Transverse colon (tissue), 4 donors: ENCODE data around the gene CASP8. TPM values are rescaled to one million over a fixed set of nuclear protein-coding genes. Genes with fewer than 3 reads are reported as not detected.
A peak's percentile ranks its signal among the peaks of the same experiment; 100 is the strongest.

Source experiments
- DNase-seq: peaks from one replicate; pipeline ENCODE4 v3.0.0-alpha.2; 2019
- H3K27ac ChIP-seq, 4 donors: fragments of 200-600 bp; sonication (generic); 2 replicates each; pipeline ENCODE4 v1.5.1; 2016 to 2018; ENCODE audit warnings: inconsistent platforms in 4 of 4
- H3K27me3 ChIP-seq: fragments of 200-600 bp; sonication (generic); 2 replicates; pipeline ENCODE4 v1.5.1; 2017; ENCODE audit warnings: inconsistent platforms
- H3K36me3 ChIP-seq, 4 donors: fragments of 200-600 bp; sonication (generic); 2 replicates each; pipeline ENCODE4 v1.5.1; 2017 to 2019; ENCODE audit warnings: inconsistent platforms in 4 of 4
- H3K4me1 ChIP-seq, 4 donors: fragments of 200-600 bp; sonication (generic); 2 replicates each; pipeline ENCODE4 v1.5.1; 2017 to 2020; ENCODE audit warnings: inconsistent platforms in 4 of 4
- H3K4me3 ChIP-seq, 4 donors: fragments of 200-600 bp; sonication (generic); 1 replicate in 1 of 4; 2 replicates in 3 of 4; pipeline versions ENCODE4 v1.5.1 to v1.6.1; 2017 to 2019; ENCODE audit warnings: inconsistent platforms in 4 of 4
- H3K9me3 ChIP-seq, 2 donors: fragments of 200-600 bp; sonication (generic); 2 replicates each; pipeline ENCODE4 v1.5.1; 2017 to 2019; ENCODE audit warnings: inconsistent platforms in 2 of 2
- CTCF ChIP-seq, 5 experiments: fragments of 200-600 bp in 3 of 5; fragments of 450-650 bp in 2 of 5; sonication (generic) in 3 of 5; IDR thresholded peaks; 1 replicate in 2 of 5; 2 replicates in 3 of 5; pipeline ENCODE4 v1.5.1; 2016 to 2017; ENCODE audit warnings: antibody characterized with exemption in 5 of 5, inconsistent platforms in 3 of 5, mild to moderate bottlenecking in 2 of 5, moderate library complexity in 1 of 5
- EP300 ChIP-seq: sonication (generic); formaldehyde crosslinking; IDR thresholded peaks from one replicate; pipeline ENCODE4 v1.6.1; 2017; ENCODE audit warnings: antibody characterized with exemption, low read depth
- POLR2A ChIP-seq: fragments of 450-650 bp; IDR thresholded peaks from one replicate; pipeline ENCODE4 v1.6.1; 2016; ENCODE audit warnings: antibody characterized with exemption, mild to moderate bottlenecking, moderate library complexity
- POLR2AphosphoS5 ChIP-seq, 3 donors: sonication (generic); formaldehyde crosslinking; IDR thresholded peaks; one replicate each; pipeline ENCODE4 v1.6.1; 2016; ENCODE audit warnings: antibody characterized with exemption in 3 of 3
- WGBS, 2 donors: methylation state at CpG; one replicate each; pipeline ENCODE4 v1.1.5; 2018; ENCODE audit warnings: low coverage in 1 of 2; 5-methylcytosine and 5-hydroxymethylcytosine counted together
- in situ Hi-C, 4 donors: fragments of 200-750 bp; cut with MboI; loops; one replicate each; pipeline versions ENCODE4 v1.15.0 to v1.15.1; 2017; ENCODE audit warnings: low sequenced_read_pairs in 3 of 4, low pct_ligation_motif_present in 1 of 4, low pct_unique_long_range_greater_than_20kb in 1 of 4
- intact Hi-C: fragments of 100-400 bp; cut with DNase I; formaldehyde crosslinking; loops from one replicate; pipeline ENCODE4 v1.15.1; 2023; ENCODE audit warnings: low total_unique reads
- total RNA-seq, 4 donors: library from RNA; depleted of rRNA; stranded (reverse); fragments of >200 nt; gene quantifications; one replicate each; pipeline ENCODE4 v1.1.0, GENCODE V29; 2016

CASP8 gene
- total RNA-seq, 4 donors from 2014 or later, result 27.6 to 55.7 (median 40.5) TPM

DNA sequence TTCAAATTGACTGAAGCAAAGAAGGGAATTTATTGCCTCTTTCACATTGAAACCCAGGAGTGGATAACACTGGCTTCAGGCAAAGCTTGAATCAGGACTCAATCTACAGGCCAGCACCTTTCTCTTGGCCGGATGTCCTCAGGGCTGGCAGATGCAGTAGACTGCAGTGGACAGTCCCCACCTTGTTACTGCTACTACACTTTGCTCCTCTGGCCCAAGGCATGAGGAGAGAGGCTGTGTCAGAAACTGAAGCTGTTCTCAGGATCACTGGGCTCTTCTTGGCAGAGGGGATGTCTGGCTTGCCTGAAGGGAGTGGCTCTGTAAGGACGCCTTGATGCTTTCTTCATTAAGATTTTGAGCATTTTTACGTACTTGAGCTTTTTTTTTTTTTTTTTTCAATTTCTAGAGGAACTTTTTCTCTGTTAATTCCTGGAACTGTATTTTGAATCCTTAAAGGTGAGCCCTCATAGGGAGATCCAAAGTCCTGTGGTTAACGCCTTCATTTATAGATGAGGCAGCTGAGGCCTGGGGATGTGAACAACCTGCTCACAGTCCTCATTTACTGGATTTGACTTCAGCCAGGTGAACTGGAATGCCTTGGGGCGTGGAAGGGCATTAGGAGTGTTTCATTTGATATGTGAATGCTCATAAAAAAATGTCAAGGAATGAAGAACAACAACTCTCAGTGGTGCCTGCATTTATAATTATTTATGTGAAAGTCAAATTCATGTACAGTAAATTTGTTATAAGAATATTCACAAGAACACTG lies 40.8 kb upstream of the CASP8 start:
- WGBS, 2 donors, result 55 to 66% methylated on average over 4 to 5 of the region's 5 CpGs
- Histone ChIP-seq H3K27ac (peak overlapping the region; percentile 75 to 85 (median 82)), H3K36me3 (peaks cover 0 to 4% (median 0%) of the 10 kb centered on the region in 4 donors), H3K9me3 (no peaks in the 10 kb centered on the region), H3K4me1 (peaks cover 0 to 33% (median 22%) of the 10 kb centered on the region in 4 donors), H3K27me3 (no peaks in the 10 kb centered on the region), H3K4me3 (no peak overlapping the region)
- in situ Hi-C loops, result no loop called here
- intact Hi-C loops, result no loop called here
- DNase-seq, result peak; percentile 68
- no peak for TF ChIP-seq EP300
- TF ChIP-seq CTCF (IDR thresholded peaks at IDR 0.05), result no peak
- TF ChIP-seq POLR2AphosphoS5 (IDR thresholded peaks at IDR 0.05), result peak in 1 of 3 donors; percentile 34
- peak; percentile 22 for TF ChIP-seq POLR2A

GRCh38 chr2:201220102-201220570 lies 40.2 kb upstream of the CASP8 start:
- H3K4me1 ChIP-seq, result peaks cover 0 to 33% (median 22%) of the 10 kb centered on the region in 4 donors
- no peaks in the 10 kb centered on the region for H3K27me3 ChIP-seq
- H3K36me3 ChIP-seq, result peaks cover 0 to 4% (median 0%) of the 10 kb centered on the region in 4 donors
- peak overlapping the region; percentile 75 to 85 (median 82) for H3K27ac ChIP-seq
- DNase-seq, result peak; percentile 51
- TF ChIP-seq POLR2AphosphoS5 (IDR thresholded peaks at IDR 0.05) (no peak), CTCF (IDR thresholded peaks at IDR 0.05) (no peak), POLR2A (no peak), EP300 (no peak)
- intact Hi-C loops, result no loop called here
- WGBS, 2 donors, result 29 to 31% methylated on average over 4 of the region's 4 CpGs
- no peaks in the 10 kb centered on the region for H3K9me3 ChIP-seq
- in situ Hi-C loops, result no loop called here
- no peak overlapping the region for H3K4me3 ChIP-seq

GRCh38 chr2:201223089-201224073 lies 37.0 kb upstream of the CASP8 start:
- in situ Hi-C loops, result no loop called here
- WGBS, 2 donors, result 72 to 78% methylated on average over 8 of the region's 8 CpGs
- no peak for TF ChIP-seq EP300
- no peak for TF ChIP-seq POLR2A
- TF ChIP-seq POLR2AphosphoS5 (IDR thresholded peaks at IDR 0.05), result no peak
- no peak for TF ChIP-seq CTCF (IDR thresholded peaks at IDR 0.05)
- Histone ChIP-seq H3K36me3 (no peaks in the 10 kb centered on the region), H3K4me1 (peaks cover 0 to 48% (median 23%) of the 10 kb centered on the region in 4 donors), H3K27ac (peak overlapping the region in 1 of 4 donors; percentile 57), H3K4me3 (no peak overlapping the region), H3K27me3 (no peaks in the 10 kb centered on the region), H3K9me3 (no peaks in the 10 kb centered on the region)
- intact Hi-C loops, result no loop called here
- no peak for DNase-seq
